HG02970 (cell line): ENCODE results near the gene ABCC4.

Source experiments
- ATAC-seq: cut with Tn5 transposase; IDR thresholded peaks from one replicate; pipeline ENCODE4 v1.9.1; 2021; ENCODE audit warnings: mild to moderate bottlenecking, moderate library complexity, moderate number of reproducible peaks; ENCODE audit not compliant: unreplicated experiment, low FRiP score

ABCC4 gene

GRCh38 chr13:95261956-95262355, 39.3 kb downstream of the ABCC4 start:
- no peak for ATAC-seq

DNA sequence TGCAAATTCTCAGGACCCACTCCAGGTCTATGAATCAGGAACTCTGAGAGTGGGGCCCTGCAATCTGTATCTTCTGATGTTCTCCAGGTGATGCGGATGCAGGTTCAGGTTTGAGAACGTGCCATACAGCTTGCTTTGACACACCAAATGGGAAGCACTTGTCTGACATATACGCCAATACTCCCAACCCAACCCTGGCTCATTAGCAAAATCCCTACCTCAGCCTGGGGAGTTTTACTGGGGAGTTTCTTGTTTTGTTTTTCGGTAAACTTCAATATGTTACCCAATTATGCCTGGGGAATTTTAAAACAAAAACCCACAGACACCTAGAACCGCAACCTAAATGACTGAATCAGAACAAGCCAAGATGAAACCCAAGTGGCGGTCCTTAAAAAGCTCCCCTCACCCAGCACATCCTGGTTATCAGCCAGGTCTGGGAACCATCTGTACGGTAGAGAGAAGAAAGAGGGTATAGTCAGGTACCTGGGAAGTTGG, 41.2 kb downstream of the ABCC4 start:
- ATAC-seq, result peak; percentile 42

GRCh38 chr13:95258619-95259194, 42.5 kb downstream of the ABCC4 start:
- peak; percentile 67 for ATAC-seq

DNA sequence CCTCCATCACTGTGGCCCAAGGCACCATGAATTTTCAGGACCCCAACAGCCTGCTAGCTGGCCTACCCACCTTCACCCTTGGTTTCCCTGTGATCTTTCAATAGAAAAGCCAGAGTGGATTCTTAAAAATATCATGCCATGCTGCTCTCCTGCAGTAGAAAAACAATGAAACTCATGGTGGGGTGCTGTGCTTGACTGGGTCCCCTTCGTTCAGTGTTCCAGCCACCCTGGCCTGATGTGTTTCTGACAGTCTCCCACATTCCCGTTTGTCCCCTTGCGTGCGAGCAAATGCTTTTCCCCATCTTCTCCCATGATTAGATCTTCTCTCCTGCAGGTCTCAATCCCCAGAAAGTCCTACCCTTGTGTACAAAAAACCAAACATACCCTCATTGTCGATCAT, 43.2 kb downstream of the ABCC4 start:
- no peak for ATAC-seq

DNA sequence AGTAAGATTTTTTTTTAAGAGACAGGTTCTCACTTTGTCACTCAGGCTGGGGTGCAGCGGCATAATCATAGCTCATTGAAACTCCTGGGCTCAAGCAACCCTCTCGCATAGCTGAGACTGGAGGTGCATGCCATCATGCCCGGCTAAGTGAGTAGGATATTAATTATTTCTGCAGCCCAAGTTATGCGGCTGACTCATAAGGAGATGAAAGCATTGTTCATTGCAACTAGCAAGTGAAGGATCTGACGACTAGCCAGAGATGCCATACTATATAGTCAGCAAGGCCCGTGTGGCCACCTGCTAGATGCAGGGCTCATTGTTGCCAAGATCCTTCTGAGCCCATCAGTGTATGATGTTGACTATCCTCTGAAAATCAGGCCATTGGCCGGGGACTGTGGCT, 45.2 kb downstream of the ABCC4 start:
- no peak for ATAC-seq

GRCh38 chr13:95255072-95255732, 46.0 kb downstream of the ABCC4 start:
- ATAC-seq, result no peak

- no peak for ATAC-seq
These were observed 46.9 kb downstream of the ABCC4 start for GRCh38 chr13:95254339-95254738.

- no peak for ATAC-seq
These were observed 48.2 kb downstream of the ABCC4 start for GRCh38 chr13:95253033-95253432.

DNA sequence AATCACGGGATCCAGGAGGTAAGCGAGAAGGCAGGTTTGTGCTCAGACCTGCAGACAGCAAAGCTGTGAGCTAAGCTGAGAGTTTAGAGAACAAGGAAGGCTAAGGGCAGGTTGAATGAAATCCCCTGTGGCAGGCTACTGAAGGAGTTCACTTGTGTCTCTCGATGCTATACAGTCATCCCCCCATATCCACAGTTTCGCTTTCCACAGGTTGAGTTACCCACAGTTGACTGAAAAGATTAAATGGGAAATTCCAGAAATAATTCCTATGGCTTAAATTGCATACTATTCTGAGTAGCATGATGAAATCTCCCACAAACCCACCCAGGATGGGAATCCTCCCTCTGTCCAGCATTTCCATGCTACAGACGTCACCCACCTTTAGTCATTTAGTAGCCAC, 49.6 kb downstream of the ABCC4 start:
- no peak for ATAC-seq

DNA sequence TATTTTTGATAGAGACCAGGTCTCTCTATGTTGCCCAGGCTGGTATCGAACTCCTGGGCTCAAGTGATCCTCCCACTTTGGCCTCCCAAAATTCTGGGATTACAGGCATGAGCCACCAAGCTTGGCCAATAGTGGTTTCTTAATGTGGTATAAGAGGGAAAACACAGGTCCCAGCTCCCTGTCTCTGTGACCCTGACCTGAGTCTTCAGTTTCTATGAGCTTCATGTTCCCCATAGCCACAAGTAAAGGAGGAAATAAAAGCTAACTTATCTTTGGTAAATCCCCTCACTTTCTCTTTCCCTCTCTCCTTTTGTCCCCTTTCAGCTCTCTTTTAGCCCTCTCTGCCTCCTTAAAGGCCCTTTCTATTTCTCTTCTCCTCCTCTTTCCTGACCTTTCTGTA, 50.3 kb downstream of the ABCC4 start:
- ATAC-seq, result no peak

GRCh38 chr13:95248953-95249352, 52.3 kb downstream of the ABCC4 start:
- ATAC-seq, result no peak

DNA sequence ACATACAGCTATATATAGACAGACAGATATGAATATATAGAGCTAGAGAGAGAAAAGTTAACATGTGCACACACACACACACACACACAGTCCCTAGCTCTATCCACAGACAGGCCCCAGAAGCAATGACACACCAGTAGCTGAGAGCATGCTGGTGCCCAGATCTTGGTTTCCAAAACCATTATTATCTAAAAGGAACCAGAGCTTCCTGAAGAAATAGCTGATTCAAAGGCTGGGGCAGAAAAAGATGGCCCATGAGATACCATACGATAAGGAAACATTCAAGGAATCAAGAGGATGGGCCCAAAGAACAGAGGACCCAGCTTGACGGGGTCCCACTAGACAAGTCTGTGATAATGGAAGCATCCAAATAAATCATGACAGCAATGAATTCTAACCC, 53.4 kb downstream of the ABCC4 start:
- no peak for ATAC-seq

DNA sequence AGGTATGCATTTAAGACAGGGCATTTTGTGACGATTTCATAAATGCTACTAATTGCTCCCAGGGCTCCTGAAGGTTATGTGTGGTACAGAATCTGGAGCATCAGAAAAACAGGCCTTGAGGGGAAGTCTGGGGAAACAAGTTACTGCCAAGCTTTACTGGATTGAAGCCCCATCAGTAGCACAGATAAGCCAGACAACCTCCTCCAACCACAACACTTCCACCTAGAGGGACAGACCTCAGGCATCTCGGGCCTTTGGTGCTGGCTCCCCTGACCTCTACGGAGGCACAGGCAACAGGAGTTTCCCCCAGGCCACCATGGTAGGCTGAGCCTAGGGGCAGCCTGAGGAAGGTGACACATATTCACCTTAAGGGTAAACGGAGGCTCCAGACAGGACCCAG, 54.1 kb downstream of the ABCC4 start:
- no peak for ATAC-seq

DNA sequence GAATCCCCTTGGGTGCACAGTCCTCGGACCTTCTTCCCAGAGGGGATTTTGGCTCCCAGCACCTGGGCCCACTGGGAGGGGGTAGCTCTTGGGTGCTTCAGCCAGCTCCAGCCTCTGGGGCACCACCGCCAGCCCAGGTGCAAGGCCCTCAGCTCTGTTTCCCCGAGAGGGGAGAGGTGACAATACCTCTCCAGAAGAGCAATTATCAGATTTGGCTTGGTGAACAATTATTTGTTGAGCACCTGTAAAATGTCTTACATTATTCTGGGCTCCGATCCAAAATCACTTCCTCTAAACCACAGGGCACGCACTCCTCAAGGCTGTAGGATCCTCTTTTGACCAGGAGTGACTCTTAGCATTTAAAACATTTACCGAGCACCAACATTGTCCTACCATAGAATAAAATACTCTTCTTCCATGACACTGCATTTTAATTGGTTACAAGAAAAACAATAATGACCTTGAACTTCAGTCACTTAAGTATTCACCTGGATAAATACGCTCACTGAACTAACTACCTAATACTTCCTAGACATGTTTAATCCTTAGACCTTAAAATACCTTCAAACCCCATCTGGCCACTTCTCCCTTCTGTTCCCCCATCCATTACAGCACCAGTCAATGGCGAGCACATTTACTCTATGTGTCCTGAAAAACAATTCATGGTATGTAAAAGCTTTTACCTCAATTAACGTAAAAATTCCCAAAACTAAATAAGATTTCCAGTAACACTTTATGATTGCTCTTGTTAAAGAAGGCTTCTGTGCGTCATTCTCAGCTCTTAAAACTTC, 54.8 kb downstream of the ABCC4 start:
- no peak for ATAC-seq

DNA sequence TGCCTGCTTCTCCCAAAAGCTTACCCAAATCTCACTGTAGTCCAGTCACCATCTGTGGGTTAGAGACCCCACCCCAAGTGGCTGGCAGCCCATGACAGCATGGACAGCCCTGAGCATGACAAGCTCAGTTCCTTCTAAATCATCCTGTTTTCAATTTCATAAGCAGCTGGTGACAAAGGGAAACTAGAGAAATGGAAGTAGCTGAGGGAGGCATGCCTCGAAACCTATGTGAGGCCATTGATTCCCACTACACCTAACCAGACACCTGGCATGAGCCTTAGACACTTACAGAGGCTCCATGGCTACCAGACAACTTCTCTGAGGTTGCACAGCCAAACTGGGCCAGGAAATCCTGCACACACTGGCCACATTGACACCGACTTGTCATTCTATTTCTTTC, 56.2 kb downstream of the ABCC4 start:
- ATAC-seq, result no peak

GRCh38 chr13:95243207-95243606, 58.0 kb downstream of the ABCC4 start:
- no peak for ATAC-seq

DNA sequence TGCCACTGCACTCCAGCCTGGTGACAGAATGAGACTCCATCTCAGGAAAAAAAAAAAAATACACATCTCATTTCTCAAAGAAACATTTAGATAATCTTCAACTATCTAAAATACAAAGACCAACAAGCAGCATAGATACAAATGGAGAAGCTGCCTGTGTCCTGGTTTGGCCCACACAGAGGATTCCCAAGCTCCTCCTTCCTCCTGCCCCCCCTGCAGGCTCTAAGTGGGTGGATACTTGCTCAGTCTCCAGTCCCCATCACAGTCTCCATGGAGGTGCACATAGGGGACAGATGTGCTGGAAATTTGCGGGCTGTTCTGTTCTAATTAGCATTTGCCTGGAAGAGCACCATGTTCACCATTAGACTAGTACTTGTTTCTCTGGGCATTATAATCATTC, 59.9 kb downstream of the ABCC4 start:
- no peak for ATAC-seq

DNA sequence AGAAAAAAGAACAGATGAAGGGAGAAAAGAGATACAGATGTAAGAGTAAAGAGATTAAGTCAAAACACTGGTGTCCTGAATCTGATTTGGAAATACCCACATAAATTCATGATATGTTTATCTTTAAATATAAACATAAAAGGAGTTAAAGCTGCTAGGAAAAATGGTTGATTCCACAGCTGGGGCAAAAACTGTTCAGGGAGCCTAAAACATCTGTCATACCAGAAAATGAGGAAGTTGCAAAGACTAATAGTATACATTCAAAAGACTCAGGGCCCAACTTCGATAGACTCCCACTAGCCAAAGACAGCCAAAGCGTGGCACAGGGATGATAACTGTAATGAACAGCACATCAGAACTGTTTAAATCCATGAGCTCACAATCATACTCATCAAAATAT, 62.0 kb downstream of the ABCC4 start:
- no peak for ATAC-seq

- ATAC-seq, result no peak
These were observed 63.9 kb downstream of the ABCC4 start for GRCh38 chr13:95237310-95237870.

GRCh38 chr13:95236774-95237173, 64.5 kb downstream of the ABCC4 start:
- ATAC-seq, result no peak

DNA sequence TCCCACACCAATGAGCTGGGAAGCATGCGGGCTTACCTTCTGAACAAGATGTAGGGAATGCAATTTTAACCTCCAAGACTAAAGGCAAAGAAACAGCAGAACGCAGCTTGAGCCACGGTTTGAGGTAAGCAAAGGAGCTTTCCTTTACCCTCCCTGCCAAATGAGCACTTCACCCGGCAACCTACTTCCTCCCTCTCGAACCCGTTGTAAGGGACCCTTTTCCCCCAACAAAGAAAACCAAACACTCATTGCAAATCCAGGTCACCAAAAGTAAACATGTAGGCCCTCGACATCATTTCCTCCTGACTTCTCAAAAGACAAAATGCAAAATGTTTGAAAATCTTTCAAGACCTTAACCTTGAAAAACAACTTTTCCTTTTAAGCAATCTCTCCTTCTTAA, 65.3 kb downstream of the ABCC4 start:
- no peak for ATAC-seq
